ENCODE data around the gene NSUN2. TPM values are rescaled to one million over a fixed set of nuclear protein-coding genes. Genes with fewer than 3 reads are reported as not detected.
"Not testable (repeated sequence)": the region's sequence is repeated elsewhere in the genome, so short reads cannot be mapped to it uniquely, and the experiment has no call there.

The NSUN2 gene
- total RNA-seq, 4 donors from 2014 or later, result 38.9 to 51.2 (median 50.6) TPM

- DNase-seq, result no peak
Observed at GRCh38 chr5:6649186-6649585, 16.3 kb upstream of the NSUN2 start.

DNA sequence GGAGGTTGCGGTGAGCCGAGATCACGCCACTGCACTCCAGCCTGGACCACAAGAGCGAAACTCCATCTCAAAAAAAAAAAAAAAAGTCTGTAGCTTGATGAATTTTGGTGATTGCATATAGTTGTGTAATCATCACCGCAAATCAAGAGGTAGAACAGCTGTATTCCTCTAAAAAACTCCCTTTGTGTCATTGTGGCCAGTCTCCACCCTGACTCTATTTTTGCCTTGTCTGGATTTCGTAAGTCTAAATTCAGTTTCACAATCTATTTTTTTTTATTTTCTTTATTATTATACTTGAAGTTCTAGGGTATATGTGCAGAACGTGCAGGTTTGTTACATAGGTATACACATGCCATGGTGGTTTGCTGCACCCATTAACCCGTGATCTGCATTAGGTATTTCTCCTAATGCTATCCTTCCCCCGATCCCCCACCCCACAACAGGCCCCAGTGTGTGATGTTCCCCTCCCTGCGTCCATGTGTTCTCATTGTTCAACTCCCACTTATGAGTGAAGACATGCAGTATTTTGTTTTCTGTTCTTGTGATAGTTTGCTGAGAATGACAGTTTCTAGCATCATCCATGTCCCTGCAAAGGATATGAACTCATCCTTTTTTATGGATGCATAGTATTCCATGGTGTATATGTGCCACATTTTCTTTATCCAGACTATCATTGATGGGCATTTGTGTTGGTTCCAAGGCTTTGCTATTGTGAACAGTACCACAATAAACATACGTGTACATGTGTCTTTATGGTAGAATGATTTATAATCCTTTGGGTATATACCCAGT, 12.9 kb upstream of the NSUN2 start:
- H3K4me3 ChIP-seq; H3K4me1 ChIP-seq; H3K27me3 ChIP-seq; DNase-seq; H3K9me3 ChIP-seq; H3K27ac ChIP-seq; intact Hi-C loops (cut with DNase I; ENCODE audit: low total_unique reads); H3K36me3 ChIP-seq: not testable (repeated sequence)

More at GRCh38 chr5:6649186-6649585, 16.3 kb upstream of the NSUN2 start:
- no peaks in the 10 kb centered on the region for H3K4me1 ChIP-seq
- no peaks in the 10 kb centered on the region for H3K27me3 ChIP-seq
- intact Hi-C loops (cut with DNase I; ENCODE audit: low total_unique reads), result no loop called here
- no peak for TF ChIP-seq POLR2A (IDR thresholded peaks at IDR 0.05)
- TF ChIP-seq, protein P1, sequence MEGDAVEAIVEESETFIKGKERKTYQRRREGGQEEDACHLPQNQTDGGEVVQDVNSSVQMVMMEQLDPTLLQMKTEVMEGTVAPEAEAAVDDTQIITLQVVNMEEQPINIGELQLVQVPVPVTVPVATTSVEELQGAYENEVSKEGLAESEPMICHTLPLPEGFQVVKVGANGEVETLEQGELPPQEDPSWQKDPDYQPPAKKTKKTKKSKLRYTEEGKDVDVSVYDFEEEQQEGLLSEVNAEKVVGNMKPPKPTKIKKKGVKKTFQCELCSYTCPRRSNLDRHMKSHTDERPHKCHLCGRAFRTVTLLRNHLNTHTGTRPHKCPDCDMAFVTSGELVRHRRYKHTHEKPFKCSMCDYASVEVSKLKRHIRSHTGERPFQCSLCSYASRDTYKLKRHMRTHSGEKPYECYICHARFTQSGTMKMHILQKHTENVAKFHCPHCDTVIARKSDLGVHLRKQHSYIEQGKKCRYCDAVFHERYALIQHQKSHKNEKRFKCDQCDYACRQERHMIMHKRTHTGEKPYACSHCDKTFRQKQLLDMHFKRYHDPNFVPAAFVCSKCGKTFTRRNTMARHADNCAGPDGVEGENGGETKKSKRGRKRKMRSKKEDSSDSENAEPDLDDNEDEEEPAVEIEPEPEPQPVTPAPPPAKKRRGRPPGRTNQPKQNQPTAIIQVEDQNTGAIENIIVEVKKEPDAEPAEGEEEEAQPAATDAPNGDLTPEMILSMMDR (IDR thresholded peaks at IDR 0.05), result no peak
- no peak overlapping the region for H3K4me3 ChIP-seq
- H3K9me3 ChIP-seq, result no peaks in the 10 kb centered on the region
- no peak overlapping the region for H3K27ac ChIP-seq
- no peaks in the 10 kb centered on the region for H3K36me3 ChIP-seq

GRCh38 chr5:6644794-6645241, 12.0 kb upstream of the NSUN2 start:
- TF ChIP-seq, protein P1 (IDR thresholded peaks at IDR 0.05), result no peak
- no peak for TF ChIP-seq POLR2A (IDR thresholded peaks at IDR 0.05)
- Histone ChIP-seq H3K36me3 (no peaks in the 10 kb centered on the region), H3K27me3 (no peaks in the 10 kb centered on the region), H3K9me3 (no peaks in the 10 kb centered on the region), H3K4me3 (no peak overlapping the region), H3K27ac (no peak overlapping the region), H3K4me1 (no peaks in the 10 kb centered on the region)
- no peak for DNase-seq
- intact Hi-C loops (cut with DNase I; ENCODE audit: low total_unique reads), result no loop called here

DNA sequence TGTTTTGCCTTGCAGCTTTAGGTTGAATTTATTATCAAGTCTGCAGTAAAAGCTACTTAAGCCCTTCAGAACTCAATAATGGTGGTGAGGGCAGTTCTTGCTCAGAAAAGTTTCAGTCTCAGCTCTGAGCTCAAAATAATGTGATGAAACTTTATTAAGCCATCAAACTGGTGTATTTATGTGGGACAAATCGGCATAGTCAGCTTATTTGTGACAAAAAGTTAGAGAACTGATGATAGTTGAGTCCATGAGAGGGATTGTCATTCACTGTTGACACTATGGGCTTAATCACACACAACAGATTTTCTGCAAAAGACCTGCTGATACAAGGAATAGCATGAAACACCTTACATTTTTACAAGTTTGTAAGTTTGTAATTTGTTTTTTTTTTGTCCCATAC, 9.8 kb upstream of the NSUN2 start:
- intact Hi-C loops (cut with DNase I; ENCODE audit: low total_unique reads), result no loop called here
- H3K9me3 ChIP-seq, result no peaks in the 10 kb centered on the region
- DNase-seq, result no peak
- no peaks in the 10 kb centered on the region for H3K36me3 ChIP-seq
- no peaks in the 10 kb centered on the region for H3K4me1 ChIP-seq
- H3K27ac ChIP-seq, result no peak overlapping the region
- no peaks in the 10 kb centered on the region for H3K27me3 ChIP-seq
- no peak overlapping the region for H3K4me3 ChIP-seq
- TF ChIP-seq, protein P1 (IDR thresholded peaks at IDR 0.05), result no peak
- no peak for TF ChIP-seq POLR2A (IDR thresholded peaks at IDR 0.05)

- Histone ChIP-seq H3K4me1 (no peaks in the 10 kb centered on the region), H3K27ac (no peak overlapping the region), H3K36me3 (no peaks in the 10 kb centered on the region), H3K4me3 (no peak overlapping the region), H3K9me3 (no peaks in the 10 kb centered on the region), H3K27me3 (no peaks in the 10 kb centered on the region)
- TF ChIP-seq POLR2A (IDR thresholded peaks at IDR 0.05), result no peak
- TF ChIP-seq, protein P1 (IDR thresholded peaks at IDR 0.05), result no peak
- no peak for DNase-seq
- intact Hi-C loops (cut with DNase I; ENCODE audit: low total_unique reads), result no loop called here
Observed at GRCh38 chr5:6638236-6638635, 5.4 kb upstream of the NSUN2 start.

Data from uterus (tissue), 4 donors.